Astrocyte (in vitro differentiated cells and primary cell): ENCODE measurements around the gene MBNL2.

ENCODE experiments used
- CTCF ChIP-seq: IDR thresholded peaks from 2 replicates; pipeline ENCODE4 v1.5.1; 2011; ENCODE audit warnings: low read depth, mild to moderate bottlenecking, inconsistent platforms, low read length, moderate library complexity; ENCODE audit not compliant: insufficient read depth
- EZH2 ChIP-seq: IDR thresholded peaks from 2 replicates; pipeline ENCODE4 v1.6.1; 2012; ENCODE audit warnings: mild to moderate bottlenecking, low read length, inconsistent platforms; ENCODE audit not compliant: insufficient read depth

- TF ChIP-seq CTCF (no peak), EZH2 (no peak)
These were observed 58.9 kb downstream of the MBNL2 start for GRCh38 chr13:97281028-97281427.
